Measurements from ENCODE around the gene KLHL26. TPM values are rescaled to one million over a fixed set of nuclear protein-coding genes. Genes with fewer than 3 reads are reported as not detected.
A peak's percentile ranks its signal among the peaks of the same experiment; 100 is the strongest.

Gene KLHL26
- total and polyA plus RNA-seq, 9 of the 15 experiments (the other 6 are each of a cell fraction or from before 2014, with no cell fraction given): 0.13 to 13.3 (median 1.4) TPM

GRCh38 chr19:18588611-18589379, 48.0 kb upstream of the KLHL26 start, which contains the start of gene REX1BD (continued):
- TF ChIP-seq JUN (IDR thresholded peaks at IDR 0.05; ENCODE audit: borderline replicate concordance, low read depth, low read length) (no peak), JUN (CRISPR knock-in tag; IDR thresholded peaks at IDR 0.05; ENCODE audit: borderline replicate concordance) (no peak), ZBTB26 (CRISPR knock-in tag; IDR thresholded peaks at IDR 0.05) (no peak), FOXK1 (CRISPR knock-in tag; IDR thresholded peaks at IDR 0.05; ENCODE audit: borderline replicate concordance) (no peak), ZNF232 (CRISPR knock-in tag; IDR thresholded peaks at IDR 0.05) (no peak), KHSRP (IDR thresholded peaks at IDR 0.05) (no peak), CBX5 (IDR thresholded peaks at IDR 0.05; ENCODE audit: borderline replicate concordance, low read depth) (no peak), TEAD1 (CRISPR knock-in tag; IDR thresholded peaks at IDR 0.05) (peak; percentile 28 to 72; a peak in 2 of 4 replicates), RBBP5 (IDR thresholded peaks at IDR 0.05; ENCODE audit: borderline replicate concordance, insufficient read depth, low read length, poor library complexity, severe bottlenecking) (peak; percentile 80), GTF2F1 (IDR thresholded peaks at IDR 0.05; ENCODE audit: low read depth, low read length) (no peak; the same call in 1 of the 2 replicates), NR2F6 (CRISPR knock-in tag; IDR thresholded peaks at IDR 0.05) (no peak), KLF6 (CRISPR knock-in tag; IDR thresholded peaks at IDR 0.05; ENCODE audit: borderline replicate concordance) (no peak), HDAC6 (IDR thresholded peaks at IDR 0.05; ENCODE audit: low read depth, low read length) (no peak), DPF2 (IDR thresholded peaks at IDR 0.05) (peak; percentile 57; the same call in 1 of the 2 replicates), RBM14 (IDR thresholded peaks at IDR 0.05; ENCODE audit: borderline replicate concordance, insufficient read depth, low read depth, low read length) (0 out of 2 replicates have a peak, but pooled peaks have one; percentile 32)
- TF ChIP-seq, protein P1, sequence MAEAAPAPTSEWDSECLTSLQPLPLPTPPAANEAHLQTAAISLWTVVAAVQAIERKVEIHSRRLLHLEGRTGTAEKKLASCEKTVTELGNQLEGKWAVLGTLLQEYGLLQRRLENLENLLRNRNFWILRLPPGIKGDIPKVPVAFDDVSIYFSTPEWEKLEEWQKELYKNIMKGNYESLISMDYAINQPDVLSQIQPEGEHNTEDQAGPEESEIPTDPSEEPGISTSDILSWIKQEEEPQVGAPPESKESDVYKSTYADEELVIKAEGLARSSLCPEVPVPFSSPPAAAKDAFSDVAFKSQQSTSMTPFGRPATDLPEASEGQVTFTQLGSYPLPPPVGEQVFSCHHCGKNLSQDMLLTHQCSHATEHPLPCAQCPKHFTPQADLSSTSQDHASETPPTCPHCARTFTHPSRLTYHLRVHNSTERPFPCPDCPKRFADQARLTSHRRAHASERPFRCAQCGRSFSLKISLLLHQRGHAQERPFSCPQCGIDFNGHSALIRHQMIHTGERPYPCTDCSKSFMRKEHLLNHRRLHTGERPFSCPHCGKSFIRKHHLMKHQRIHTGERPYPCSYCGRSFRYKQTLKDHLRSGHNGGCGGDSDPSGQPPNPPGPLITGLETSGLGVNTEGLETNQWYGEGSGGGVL (CRISPR knock-in tag; IDR thresholded peaks at IDR 0.05): no peak
- TF ChIP-seq, protein P2, sequence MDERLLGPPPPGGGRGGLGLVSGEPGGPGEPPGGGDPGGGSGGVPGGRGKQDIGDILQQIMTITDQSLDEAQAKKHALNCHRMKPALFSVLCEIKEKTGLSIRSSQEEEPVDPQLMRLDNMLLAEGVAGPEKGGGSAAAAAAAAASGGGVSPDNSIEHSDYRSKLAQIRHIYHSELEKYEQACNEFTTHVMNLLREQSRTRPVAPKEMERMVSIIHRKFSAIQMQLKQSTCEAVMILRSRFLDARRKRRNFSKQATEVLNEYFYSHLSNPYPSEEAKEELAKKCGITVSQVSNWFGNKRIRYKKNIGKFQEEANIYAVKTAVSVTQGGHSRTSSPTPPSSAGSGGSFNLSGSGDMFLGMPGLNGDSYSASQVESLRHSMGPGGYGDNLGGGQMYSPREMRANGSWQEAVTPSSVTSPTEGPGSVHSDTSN (CRISPR knock-in tag; IDR thresholded peaks at IDR 0.05; ENCODE audit: low read depth): no peak
- TF ChIP-seq, protein P2 (tag; conservative IDR thresholded peaks at IDR 0.05; ENCODE audit: low read depth): no peak
- TF ChIP-seq, protein P3, sequence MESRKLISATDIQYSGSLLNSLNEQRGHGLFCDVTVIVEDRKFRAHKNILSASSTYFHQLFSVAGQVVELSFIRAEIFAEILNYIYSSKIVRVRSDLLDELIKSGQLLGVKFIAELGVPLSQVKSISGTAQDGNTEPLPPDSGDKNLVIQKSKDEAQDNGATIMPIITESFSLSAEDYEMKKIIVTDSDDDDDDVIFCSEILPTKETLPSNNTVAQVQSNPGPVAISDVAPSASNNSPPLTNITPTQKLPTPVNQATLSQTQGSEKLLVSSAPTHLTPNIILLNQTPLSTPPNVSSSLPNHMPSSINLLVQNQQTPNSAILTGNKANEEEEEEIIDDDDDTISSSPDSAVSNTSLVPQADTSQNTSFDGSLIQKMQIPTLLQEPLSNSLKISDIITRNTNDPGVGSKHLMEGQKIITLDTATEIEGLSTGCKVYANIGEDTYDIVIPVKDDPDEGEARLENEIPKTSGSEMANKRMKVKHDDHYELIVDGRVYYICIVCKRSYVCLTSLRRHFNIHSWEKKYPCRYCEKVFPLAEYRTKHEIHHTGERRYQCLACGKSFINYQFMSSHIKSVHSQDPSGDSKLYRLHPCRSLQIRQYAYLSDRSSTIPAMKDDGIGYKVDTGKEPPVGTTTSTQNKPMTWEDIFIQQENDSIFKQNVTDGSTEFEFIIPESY (CRISPR knock-in tag; IDR thresholded peaks at IDR 0.05): peak; percentile 89
